GM12878 (cell line): Measurements from ENCODE around the gene RREB1. TPM values are rescaled to one million over a fixed set of nuclear protein-coding genes. Genes with fewer than 3 reads are reported as not detected.
A peak's percentile ranks its signal among the peaks of the same experiment; 100 is the strongest.

Experiments used
- BCL11A ChIP-seq: IDR thresholded peaks from 2 replicates; pipeline ENCODE4 v1.6.1; 2011; ENCODE audit warnings: low read depth, low read length
- BRCA1 ChIP-seq: IDR thresholded peaks from 2 replicates; pipeline ENCODE4 v1.6.1; 2011; ENCODE audit warnings: low read depth, low read length, improper control_type of control experiment
- CBX3 ChIP-seq: fragments of 200-600 bp; sonication (generic); IDR thresholded peaks from 2 replicates; pipeline ENCODE4 v1.6.1; 2016; ENCODE audit warnings: low read depth, borderline replicate concordance
- CBX5 ChIP-seq: sonication (generic); IDR thresholded peaks from 2 replicates; pipeline ENCODE4 v1.6.1; 2016; ENCODE audit warnings: low read depth, moderate library complexity, mild to moderate bottlenecking, inconsistent platforms
- CHD1 ChIP-seq: IDR thresholded peaks from 2 replicates; pipeline ENCODE4 v1.6.1; 2012; ENCODE audit warnings: low read depth, low read length, improper control_type of control experiment
- CHD4 ChIP-seq: fragments of 200-600 bp; sonication (generic); IDR thresholded peaks from 2 replicates; pipeline ENCODE4 v1.6.1; 2016; ENCODE audit warnings: mild to moderate bottlenecking
- CREM ChIP-seq: IDR thresholded peaks from 2 replicates; pipeline ENCODE4 v1.6.1; 2014; ENCODE audit warnings: antibody characterized with exemption, low read depth
- IKZF1 ChIP-seq: fragments of 450-650 bp; conservative IDR thresholded peaks from 2 replicates; pipeline ENCODE4 v1.6.1; 2017; ENCODE audit warnings: antibody characterized with exemption, mild to moderate bottlenecking
- MXI1 ChIP-seq: fragments of 150-350 bp; IDR thresholded peaks from 2 replicates; pipeline ENCODE4 v1.6.1; 2011; ENCODE audit warnings: low read depth, mild to moderate bottlenecking, inconsistent platforms, low read length, improper control_type of control experiment
- NFYA ChIP-seq: IDR thresholded peaks from 2 replicates; pipeline ENCODE4 v1.6.1; 2011; ENCODE audit warnings: low read depth, mild to moderate bottlenecking, low read length, improper control_type of control experiment, borderline replicate concordance
- NR2C1 ChIP-seq: fragments of 450-650 bp; IDR thresholded peaks from 2 replicates; pipeline ENCODE4 v1.6.1; 2017; ENCODE audit warnings: antibody characterized with exemption, mild to moderate bottlenecking, moderate library complexity
- PAX5 ChIP-seq: IDR thresholded peaks from 2 replicates; pipeline ENCODE4 v1.6.1; 2011; ENCODE audit warnings: low read depth, low read length, borderline replicate concordance
- PKNOX1 ChIP-seq: fragments of 450-650 bp; IDR thresholded peaks from 2 replicates; pipeline ENCODE4 v1.6.1; 2016; ENCODE audit warnings: mild to moderate bottlenecking
- POLR2AphosphoS2 ChIP-seq: IDR thresholded peaks from 2 replicates; pipeline ENCODE4 v1.6.1; 2011; ENCODE audit warnings: low read depth, mild to moderate bottlenecking, low read length, improper control_type of control experiment, moderate library complexity
- SIX5 ChIP-seq: IDR thresholded peaks from 2 replicates; pipeline ENCODE4 v1.6.1; 2011; ENCODE audit warnings: mild to moderate bottlenecking, low read depth, low read length, moderate library complexity; ENCODE audit not compliant: severe bottlenecking
- SP1 ChIP-seq: IDR thresholded peaks from one replicate; pipeline ENCODE4 v1.6.1; 2011; ENCODE audit warnings: low read depth, low read length
- SRF ChIP-seq, 2 experiments: IDR thresholded peaks; 2 replicates each; pipeline ENCODE4 v1.6.1; 2011; ENCODE audit warnings: low read depth in 2 of 2, low read length in 2 of 2, mild to moderate bottlenecking in 1 of 2, moderate library complexity in 1 of 2
- STAT3 ChIP-seq: IDR thresholded peaks from 2 replicates; pipeline ENCODE4 v1.6.1; 2011; ENCODE audit warnings: low read depth, low read length, improper control_type of control experiment
- SUPT20H ChIP-seq: IDR thresholded peaks from 2 replicates; pipeline ENCODE4 v1.6.1; 2011; ENCODE audit warnings: low read depth, mild to moderate bottlenecking, low read length, moderate library complexity, borderline replicate concordance; ENCODE audit not compliant: control insufficient read depth
- TARDBP ChIP-seq: IDR thresholded peaks from 2 replicates; pipeline ENCODE4 v1.6.1; 2016; ENCODE audit warnings: borderline replicate concordance
- YY1 ChIP-seq: IDR thresholded peaks from 2 replicates; pipeline ENCODE4 v1.6.1; 2011; ENCODE audit warnings: low read depth, mild to moderate bottlenecking, low read length
- ZNF207 ChIP-seq: fragments of 450-650 bp; IDR thresholded peaks from 2 replicates; pipeline ENCODE4 v1.6.1; 2014; ENCODE audit warnings: antibody characterized with exemption, mild to moderate bottlenecking, borderline replicate concordance
- ZNF217 ChIP-seq: fragments of 450-650 bp; IDR thresholded peaks from 2 replicates; pipeline ENCODE4 v1.6.1; 2017; ENCODE audit warnings: antibody characterized with exemption, mild to moderate bottlenecking
- polyA plus RNA-seq, 11 experiments: library from polyadenylated mRNA; depleted of rRNA in 4 of 11; unstranded in 6 of 11; stranded (reverse) in 5 of 11; fragments of >200 nt; fragmentation: Nextera tagmentation in 4 of 11; fragmentation: Illumina TruSeq in 1 of 11; extraction: Ambion mirVana in 4 of 11; extraction: Trizol in 1 of 11; gene quantifications; 1 replicate in 1 of 11; 2 replicates in 10 of 11; pipeline versions ENCODE4 v1.2.1 to v1.2.3, GENCODE V29; 2011 to 2016; ENCODE audit warnings: inconsistent platforms in 2 of 11, missing spikeins in 2 of 11, low read depth in 1 of 11
- total RNA-seq, 4 experiments: library from RNA; depleted of rRNA in 3 of 4; stranded (reverse); fragments of >200 nt in 3 of 4; fragmentation: Illumina TruSeq in 1 of 4; extraction: Trizol in 1 of 4; gene quantifications; 2 replicates each; pipeline versions ENCODE4 v1.2.1 to v1.2.3, GENCODE V29; 2013 to 2021
- TF ChIP-seq, protein P1 (sequence below), 3 experiments: IDR thresholded peaks in 2 of 3; conservative IDR thresholded peaks in 1 of 3; 2 replicates each; pipeline ENCODE4 v1.5.1; 2011; ENCODE audit warnings: low read depth in 3 of 3, low read length in 3 of 3, mild to moderate bottlenecking in 3 of 3, control low read depth in 2 of 3, moderate library complexity in 2 of 3, inconsistent platforms in 1 of 3, mixed read lengths in 1 of 3; ENCODE audit not compliant: control insufficient read depth in 2 of 3, insufficient read depth in 1 of 3; ENCODE audit errors: extremely low read depth in 1 of 3
- TF ChIP-seq, protein P2 (sequence below): fragments of 450-650 bp; IDR thresholded peaks from 2 replicates; pipeline ENCODE4 v1.6.1; 2017; ENCODE audit warnings: mild to moderate bottlenecking, moderate library complexity

The RREB1 gene
- total and polyA plus RNA-seq, 10 of the 15 experiments (the other 5 are each of a cell fraction or from before 2014, with no cell fraction given) = 1.9 to 30.3 (median 8.6) TPM

DNA sequence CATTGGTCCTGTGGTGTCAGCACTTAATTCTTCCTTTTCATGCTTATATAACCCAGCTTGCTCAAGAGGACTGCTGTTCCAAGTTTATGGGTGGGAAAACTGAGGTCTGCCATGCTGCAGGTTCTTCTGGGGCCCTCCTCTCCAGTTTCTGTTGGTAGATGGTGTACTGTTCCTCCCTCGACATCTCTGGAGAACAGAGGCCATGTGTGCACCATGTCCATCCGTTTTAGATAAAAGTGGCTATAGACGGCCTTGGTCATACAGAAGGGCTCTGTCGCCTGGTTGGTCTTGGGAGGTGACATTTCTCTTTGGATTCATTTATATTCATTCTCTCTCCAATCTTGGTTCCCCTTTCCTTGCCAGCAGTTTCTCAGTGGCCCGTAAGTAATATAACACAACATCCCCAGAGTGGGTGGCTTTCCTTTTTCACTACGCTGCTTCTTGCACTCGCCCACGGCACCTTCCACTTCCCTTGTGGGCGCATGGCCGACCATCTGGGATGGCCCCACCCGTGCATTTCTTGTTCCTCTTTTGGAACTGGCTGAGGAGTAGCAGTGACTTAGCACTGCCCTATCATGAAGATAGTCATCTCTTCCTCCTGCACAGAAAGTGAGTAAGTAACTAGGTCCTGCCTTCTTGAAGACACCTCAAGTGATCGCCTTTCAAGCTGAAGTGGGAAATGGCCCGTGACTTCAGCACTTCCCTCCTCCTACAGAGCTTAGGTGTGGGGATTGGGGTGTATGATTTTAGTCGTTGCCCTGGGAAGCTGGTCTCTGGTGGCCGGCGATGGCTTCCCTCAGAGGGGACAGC, 94.2 kb downstream of the RREB1 start (continued):
- TF ChIP-seq SIX5 (no peak), SRF (IDR thresholded peaks at IDR 0.05; ENCODE audit: low read depth in 2 of 2, low read length in 2 of 2) (no peak), NFYA (no peak), ZNF217 (no peak), ZNF207 (no peak), BCL11A (peak; percentile 65), CHD1 (no peak), SUPT20H (no peak), NR2C1 (no peak), SP1 (peak; percentile 68), PAX5 (peak; percentile 76; the same call in 1 of the 2 replicates), TARDBP (no peak), CBX5 (no peak), YY1 (peak; percentile 81), BRCA1 (no peak), POLR2AphosphoS2 (no peak), STAT3 (no peak), MXI1 (peak; percentile 50; the same call in 1 of the 2 replicates), CBX3 (no peak), CREM (peak; percentile 68; the same call in 1 of the 2 replicates), CHD4 (no peak), IKZF1 (peak; percentile 98), PKNOX1 (no peak)
- TF ChIP-seq, protein P1, sequence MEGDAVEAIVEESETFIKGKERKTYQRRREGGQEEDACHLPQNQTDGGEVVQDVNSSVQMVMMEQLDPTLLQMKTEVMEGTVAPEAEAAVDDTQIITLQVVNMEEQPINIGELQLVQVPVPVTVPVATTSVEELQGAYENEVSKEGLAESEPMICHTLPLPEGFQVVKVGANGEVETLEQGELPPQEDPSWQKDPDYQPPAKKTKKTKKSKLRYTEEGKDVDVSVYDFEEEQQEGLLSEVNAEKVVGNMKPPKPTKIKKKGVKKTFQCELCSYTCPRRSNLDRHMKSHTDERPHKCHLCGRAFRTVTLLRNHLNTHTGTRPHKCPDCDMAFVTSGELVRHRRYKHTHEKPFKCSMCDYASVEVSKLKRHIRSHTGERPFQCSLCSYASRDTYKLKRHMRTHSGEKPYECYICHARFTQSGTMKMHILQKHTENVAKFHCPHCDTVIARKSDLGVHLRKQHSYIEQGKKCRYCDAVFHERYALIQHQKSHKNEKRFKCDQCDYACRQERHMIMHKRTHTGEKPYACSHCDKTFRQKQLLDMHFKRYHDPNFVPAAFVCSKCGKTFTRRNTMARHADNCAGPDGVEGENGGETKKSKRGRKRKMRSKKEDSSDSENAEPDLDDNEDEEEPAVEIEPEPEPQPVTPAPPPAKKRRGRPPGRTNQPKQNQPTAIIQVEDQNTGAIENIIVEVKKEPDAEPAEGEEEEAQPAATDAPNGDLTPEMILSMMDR (IDR thresholded peaks at IDR 0.05 in 2 of 3, conservative IDR thresholded peaks at IDR 0.05 in 1 of 3; ENCODE audit: control insufficient read depth in 2 of 3, extremely low read depth in 1 of 3, insufficient read depth in 1 of 3, low read depth in 3 of 3, low read length in 3 of 3) = no peak
- TF ChIP-seq, protein P2, sequence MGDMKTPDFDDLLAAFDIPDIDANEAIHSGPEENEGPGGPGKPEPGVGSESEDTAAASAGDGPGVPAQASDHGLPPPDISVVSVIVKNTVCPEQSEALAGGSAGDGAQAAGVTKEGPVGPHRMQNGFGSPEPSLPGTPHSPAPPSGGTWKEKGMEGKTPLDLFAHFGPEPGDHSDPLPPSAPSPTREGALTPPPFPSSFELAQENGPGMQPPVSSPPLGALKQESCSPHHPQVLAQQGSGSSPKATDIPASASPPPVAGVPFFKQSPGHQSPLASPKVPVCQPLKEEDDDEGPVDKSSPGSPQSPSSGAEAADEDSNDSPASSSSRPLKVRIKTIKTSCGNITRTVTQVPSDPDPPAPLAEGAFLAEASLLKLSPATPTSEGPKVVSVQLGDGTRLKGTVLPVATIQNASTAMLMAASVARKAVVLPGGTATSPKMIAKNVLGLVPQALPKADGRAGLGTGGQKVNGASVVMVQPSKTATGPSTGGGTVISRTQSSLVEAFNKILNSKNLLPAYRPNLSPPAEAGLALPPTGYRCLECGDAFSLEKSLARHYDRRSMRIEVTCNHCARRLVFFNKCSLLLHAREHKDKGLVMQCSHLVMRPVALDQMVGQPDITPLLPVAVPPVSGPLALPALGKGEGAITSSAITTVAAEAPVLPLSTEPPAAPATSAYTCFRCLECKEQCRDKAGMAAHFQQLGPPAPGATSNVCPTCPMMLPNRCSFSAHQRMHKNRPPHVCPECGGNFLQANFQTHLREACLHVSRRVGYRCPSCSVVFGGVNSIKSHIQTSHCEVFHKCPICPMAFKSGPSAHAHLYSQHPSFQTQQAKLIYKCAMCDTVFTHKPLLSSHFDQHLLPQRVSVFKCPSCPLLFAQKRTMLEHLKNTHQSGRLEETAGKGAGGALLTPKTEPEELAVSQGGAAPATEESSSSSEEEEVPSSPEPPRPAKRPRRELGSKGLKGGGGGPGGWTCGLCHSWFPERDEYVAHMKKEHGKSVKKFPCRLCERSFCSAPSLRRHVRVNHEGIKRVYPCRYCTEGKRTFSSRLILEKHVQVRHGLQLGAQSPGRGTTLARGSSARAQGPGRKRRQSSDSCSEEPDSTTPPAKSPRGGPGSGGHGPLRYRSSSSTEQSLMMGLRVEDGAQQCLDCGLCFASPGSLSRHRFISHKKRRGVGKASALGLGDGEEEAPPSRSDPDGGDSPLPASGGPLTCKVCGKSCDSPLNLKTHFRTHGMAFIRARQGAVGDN = no peak
